Hippocampal formation (tissue), 2 donors: Measurements from ENCODE around the gene RBFA.
"Not testable (repeated sequence)": the region's sequence is repeated elsewhere in the genome, so short reads cannot be mapped to it uniquely, and the experiment has no call there.

Experiments
- DNase-seq, 2 donors: peaks; one replicate each; lab custom pipeline; 2025; lab: John Stamatoyannopoulos, UW

The RBFA gene

GRCh38 chr18:80034068-80034851 lies at the start of gene RBFA:
TSS of gene RBFA (plus strand) at chr18:80034434. CDS start at chr18:80034496, 62 bp downstream.
- DNase-seq, result peak; percentile 98 to 99

- DNase-seq, result no peak
Observed at GRCh38 chr18:79985172-79985571, 49.1 kb upstream of the RBFA start.

- no peak for DNase-seq
Observed at GRCh38 chr18:79986726-79987125, 47.5 kb upstream of the RBFA start.

DNA sequence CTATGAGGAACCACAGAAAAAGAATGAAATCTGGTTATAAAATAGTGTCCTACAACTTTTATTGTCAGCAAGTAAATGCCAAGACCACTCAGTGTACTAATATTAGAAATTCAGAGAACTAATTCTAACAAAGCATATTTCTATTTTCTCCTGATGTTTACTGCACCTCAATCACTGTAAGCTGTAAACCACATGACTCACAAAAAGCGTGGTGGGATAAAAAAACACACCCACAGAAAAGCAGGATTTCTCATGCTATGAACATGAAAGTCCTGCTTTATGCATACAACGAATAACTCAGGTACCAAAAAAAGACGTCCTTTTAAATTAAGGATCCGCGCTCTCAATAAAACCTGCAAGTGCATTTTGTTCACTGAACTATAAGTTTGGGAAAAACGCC lies 46.7 kb upstream of the RBFA start:
- DNase-seq, result no peak

- DNase-seq, result peak; percentile 33 to 55
Observed at GRCh38 chr18:79988071-79988450, 46.2 kb upstream of the RBFA start.

GRCh38 chr18:79988451-79989194 lies 45.6 kb upstream of the RBFA start, which contains the start of gene TXNL4A:
TSS of gene TXNL4A (minus strand) at chr18:79988563. CDS start at chr18:79988392, 171 bp downstream.
- DNase-seq, result peak; percentile 79 to 82

- DNase-seq, result no peak
Observed at GRCh38 chr18:79989195-79989497, 45.1 kb upstream of the RBFA start.

- no peak for DNase-seq
Observed at GRCh38 chr18:79991494-79991893, 42.7 kb upstream of the RBFA start.

DNA sequence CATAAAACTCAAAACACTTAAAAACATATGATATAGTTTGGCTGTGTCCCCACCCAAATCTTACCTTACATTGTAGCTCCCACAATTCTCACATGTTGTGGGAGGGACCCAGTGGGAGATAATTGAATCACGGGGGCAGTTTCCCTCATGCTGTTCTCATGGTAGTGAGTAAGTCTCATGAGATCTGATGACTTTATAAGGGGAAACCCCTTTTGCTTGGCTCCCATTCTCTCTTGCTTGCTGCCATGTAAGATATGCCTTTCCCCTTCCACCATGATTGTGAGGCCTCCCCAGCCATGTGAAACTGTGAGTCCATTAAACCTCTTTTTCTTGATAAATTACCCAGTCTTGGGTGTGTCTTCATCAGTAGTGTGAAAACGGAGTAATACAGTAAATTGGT lies 34.5 kb upstream of the RBFA start:
- DNase-seq, result not testable (repeated sequence)

DNA sequence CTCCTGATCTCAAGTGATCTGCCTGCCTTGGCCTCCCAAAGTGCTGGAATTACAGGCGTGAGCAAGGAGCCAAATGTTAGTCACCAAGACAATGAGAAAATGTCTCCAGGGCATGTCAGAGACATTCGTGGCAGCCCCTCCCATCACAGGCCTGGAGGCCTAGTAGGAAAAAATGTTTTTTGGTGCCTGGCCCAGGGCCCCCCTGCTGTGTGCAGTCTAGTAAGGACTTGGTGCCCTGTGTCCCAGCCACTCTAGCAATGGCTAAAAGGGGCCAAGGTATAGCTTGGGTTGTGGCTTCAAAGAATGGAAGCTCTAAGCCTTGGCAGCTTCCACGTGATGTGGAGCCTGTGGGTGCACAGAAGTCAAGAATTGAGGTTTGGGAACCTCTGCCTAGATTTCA lies 33.4 kb upstream of the RBFA start:
- DNase-seq, result no peak

DNA sequence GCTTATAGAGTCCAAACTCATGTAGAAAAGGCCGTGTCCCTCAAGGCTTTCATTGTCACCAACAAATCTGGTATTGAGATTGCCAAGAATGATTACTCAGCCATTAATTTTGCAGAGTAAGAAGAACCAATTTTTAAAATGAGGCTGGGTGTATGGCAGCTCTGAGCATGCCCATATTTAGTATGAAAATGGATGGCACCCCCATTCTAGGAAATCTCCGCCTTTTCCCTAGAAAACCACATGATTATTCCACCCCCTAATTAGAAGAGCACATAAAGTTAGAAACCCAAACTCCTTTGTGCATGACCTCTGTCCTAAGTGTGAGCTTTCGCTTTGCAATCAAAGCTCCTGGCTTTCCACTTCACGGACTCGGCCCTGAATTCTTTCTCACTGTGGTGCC lies 31.8 kb upstream of the RBFA start:
- no peak for DNase-seq

DNA sequence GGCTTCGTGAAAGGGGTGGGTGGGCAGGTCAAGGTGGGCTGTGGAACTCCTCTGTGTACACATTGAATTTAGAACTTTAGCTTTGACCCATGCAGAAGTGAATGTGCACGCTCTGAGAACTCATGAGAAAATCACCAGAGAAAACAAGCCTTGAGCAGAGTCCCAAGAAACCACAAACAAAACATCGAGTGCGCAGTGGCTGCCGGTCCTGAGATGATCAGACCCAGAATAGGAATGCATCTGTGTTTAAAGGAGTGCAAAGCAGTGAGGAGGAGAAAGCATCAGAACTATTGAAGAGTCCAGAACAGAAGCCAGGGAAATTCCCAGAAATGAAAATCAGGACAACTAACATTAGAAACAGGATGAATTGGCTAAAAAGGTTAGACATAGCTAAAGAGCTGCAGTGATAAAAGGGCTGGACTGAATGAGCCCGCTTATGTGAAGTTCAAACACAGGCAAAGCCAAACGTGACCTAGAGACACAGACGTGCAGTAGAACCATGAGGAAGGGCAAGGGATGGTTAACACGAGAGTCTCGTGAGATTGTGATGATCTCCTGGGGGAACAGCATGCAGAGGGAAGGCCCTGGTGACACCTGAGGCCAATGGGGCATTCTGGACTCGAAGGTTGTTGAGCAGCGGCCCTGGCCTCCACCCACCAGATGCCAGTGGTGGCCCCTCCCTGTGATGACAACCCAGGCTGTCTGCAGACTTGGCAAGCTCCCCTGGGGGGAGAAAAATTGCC lies 29.5 kb upstream of the RBFA start:
- DNase-seq, result no peak

- no peak for DNase-seq
Observed at GRCh38 chr18:80006724-80007123, 27.5 kb upstream of the RBFA start.

DNA sequence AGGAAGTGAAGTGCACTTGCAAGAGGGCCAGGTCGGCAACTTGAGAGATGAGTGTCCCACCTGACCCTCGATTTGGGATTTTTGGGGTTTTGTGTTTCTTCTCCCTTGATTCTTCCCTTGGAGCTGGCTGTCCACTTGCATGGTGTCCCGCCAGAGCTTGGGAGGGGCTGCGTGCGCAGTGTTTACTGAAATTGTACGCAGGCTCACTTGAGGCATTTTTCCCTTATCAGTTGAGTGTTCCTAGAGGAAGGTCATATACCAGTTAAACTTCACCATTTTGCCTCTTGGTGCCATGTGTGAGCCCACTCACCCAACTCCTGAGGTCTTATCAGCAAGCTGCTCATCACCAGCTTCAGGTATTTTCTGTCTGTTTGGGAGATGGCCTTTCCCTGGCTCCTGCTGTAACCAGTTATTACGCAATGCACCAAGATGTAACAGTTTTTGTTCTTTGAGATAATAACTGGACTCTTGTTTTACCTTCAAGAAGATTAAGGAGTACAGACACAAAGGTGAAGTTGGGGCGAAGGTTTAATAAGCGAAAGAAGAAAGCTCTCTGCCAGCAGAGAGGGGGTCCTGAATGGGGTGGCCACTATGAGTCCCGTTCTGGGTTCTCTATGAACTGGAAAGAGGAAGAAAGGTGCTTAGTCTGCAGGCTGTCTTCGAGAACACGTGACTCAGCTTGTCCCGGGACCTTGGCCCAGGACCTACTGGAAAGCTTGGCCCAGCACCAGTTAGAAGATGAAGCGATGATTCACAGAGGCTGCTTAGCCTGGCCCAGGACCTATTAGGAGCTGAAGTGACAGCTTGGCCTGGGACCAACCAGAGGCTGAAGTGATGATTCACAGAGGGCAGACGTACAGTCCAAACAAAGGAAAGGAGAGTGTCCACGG lies 24.3 kb upstream of the RBFA start:
- DNase-seq, result no peak

DNA sequence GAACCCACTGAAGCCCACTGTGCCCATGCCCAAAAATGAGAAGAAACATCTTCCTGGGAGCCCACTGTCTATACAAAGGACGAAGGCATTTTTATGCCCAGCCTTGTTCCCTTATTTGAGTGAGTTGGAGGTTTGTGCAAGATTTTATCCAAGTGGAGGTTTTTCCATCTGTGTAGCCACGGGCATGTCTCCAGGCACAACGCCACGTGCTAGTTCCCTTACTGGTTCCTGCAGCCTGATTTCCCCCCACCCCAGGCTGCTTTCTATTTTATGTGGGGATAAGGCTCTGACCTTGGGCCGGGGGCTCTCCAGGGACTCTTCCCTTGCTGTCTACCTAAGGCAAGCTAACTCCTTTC lies 23.7 kb upstream of the RBFA start:
- no peak for DNase-seq

DNA sequence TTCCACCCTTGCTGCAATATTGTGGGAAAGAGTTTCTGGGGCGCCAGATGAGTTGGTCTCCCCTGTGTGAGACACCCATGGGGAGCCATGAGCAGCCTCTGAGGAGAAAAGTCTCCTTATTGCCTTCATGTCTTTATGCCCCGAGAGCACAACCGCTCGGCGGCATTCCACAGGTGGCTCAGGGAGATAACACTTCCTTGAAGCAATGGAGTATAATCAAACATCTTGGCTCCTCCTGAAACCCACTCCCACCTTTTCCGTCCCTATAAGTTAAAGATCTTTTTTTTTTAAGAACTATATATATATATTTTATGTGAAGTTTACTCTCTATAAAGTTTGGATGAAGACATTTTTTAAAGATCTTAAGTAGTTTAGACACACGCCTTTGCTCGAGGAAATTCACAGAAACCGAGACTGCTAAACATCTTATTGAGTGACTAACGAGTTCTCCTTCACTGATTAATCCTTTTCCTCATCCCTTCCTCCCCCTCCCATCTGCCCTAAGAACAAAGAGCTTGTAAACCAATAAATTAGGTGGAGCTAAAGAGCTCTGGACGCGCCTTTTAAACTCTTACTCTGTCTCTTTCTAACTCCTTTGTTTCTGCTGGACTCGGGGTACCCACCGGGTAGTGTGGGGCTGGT lies 22.6 kb upstream of the RBFA start:
- DNase-seq, result not testable (repeated sequence)

DNA sequence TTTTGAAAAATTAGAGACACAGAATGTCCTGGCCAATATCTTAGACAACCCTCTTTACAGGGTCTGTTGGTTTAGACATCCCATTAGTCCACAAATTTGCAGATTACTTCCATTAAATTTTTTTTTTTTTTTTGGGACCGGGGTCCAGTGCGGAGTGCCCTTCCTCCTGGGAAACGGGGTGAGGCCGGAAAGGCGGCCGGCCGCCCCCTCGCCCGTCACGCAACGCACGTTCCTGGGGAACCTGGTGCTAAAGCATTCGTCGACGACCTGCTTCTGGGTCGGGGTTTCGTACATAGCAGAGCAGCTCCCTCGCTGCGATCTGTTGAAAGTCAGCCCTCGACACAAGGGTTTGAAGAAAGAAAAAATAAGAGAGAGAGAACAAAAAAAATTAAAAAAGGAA lies 21.5 kb upstream of the RBFA start:
- DNase-seq, result no peak

DNA sequence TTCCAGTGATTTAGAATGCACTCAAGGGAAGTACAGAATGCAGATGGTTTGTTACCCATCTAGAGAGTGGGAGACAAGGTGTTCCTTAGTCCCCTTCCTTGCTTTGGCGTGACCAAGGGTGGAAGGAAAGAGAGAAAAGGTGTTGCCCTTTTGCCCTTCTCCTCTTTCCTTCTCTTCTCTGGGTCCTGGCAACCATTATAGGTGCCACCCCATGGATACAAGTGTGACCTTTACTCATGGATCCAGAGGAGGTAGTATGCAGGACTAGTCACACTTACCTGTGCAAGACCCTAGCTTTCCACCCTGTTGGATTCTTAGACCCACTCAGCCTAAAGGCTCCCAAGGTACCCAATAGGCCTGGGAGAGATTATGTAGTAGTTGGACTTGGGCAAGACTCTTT lies 11.6 kb upstream of the RBFA start:
- no peak for DNase-seq

DNA sequence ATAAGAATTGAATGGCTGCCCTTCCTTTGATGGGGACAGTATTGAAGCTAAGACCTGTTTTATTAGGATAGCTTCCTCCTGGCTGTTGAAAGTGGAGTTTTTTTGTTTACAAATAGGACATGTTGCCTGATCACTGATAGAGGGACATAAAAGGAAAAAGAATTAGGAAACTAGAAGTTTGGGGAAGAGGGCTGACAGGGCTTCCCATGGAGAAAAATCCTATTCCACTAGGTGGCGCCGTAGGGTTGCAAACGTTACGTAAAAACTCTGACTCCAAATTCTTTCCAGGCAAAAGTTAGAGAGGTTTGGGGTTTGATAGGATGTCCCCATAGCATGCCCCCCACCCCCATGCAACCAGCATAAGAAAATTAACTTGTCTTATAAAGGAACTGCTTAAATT lies 11.1 kb upstream of the RBFA start:
- no peak for DNase-seq

DNA sequence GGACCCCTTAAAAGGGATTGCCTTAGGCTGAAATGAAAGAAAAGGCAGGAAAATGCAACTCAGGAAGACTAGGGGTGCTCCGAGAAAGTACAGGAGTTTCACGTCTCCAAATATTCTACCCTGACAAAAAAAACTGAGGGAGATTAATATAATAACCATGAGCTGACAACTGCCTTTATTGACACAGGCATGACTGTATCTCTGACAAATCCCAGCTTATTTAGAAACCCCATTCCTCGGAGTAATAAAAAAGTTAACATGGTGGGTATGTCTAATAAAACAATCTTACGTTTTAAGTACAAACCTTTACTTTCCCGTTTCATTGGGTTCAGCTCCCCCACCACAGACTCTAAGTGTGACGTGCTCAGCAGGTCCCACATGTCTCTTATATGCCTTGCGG lies 7.9 kb upstream of the RBFA start:
- DNase-seq, result no peak

DNA sequence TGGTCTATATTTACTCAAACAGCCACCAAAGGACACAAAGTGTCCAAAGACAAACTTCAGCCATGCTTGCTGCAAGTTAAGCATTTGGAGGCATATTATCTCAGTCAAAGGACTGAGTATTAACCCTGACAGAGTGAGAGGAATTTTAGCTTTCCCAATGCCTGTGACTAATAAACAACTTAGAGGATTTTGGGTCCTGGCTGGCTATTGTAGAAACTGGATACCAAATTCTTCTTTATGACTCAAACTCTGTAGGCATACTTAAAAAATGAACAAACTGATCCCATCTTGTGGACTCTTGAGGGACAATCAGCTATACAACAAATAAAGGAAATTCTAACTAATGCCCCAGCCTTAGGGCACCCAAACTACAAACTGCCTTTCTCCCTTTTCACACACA lies 6.5 kb upstream of the RBFA start:
- DNase-seq, result not testable (repeated sequence)
